GM15510 (cell line): ENCODE data around the gene UBE2E3.

Experiments
- POLR2A ChIP-seq: IDR thresholded peaks from 3 replicates; pipeline ENCODE4 v1.6.1; 2011; ENCODE audit warnings: borderline replicate concordance; ENCODE audit not compliant: insufficient read length; ENCODE audit errors: extremely low read depth

Gene UBE2E3

GRCh38 chr2:181074457-181074856, 94.1 kb downstream of the UBE2E3 start:
- no peak for TF ChIP-seq POLR2A

GRCh38 chr2:181076658-181077057, 96.3 kb downstream of the UBE2E3 start:
- TF ChIP-seq POLR2A = no peak

- no peak for TF ChIP-seq POLR2A
Observed at GRCh38 chr2:181077128-181077709, 96.8 kb downstream of the UBE2E3 start.

GRCh38 chr2:181083140-181083539, 102.7 kb downstream of the UBE2E3 start:
- no peak for TF ChIP-seq POLR2A

- no peak for TF ChIP-seq POLR2A
Observed at GRCh38 chr2:181085734-181086133, 105.3 kb downstream of the UBE2E3 start.

- no peak for TF ChIP-seq POLR2A
Observed at GRCh38 chr2:181095486-181095885, 115.1 kb downstream of the UBE2E3 start.

- no peak for TF ChIP-seq POLR2A
Observed at GRCh38 chr2:181103659-181104058, 123.3 kb downstream of the UBE2E3 start.

- TF ChIP-seq POLR2A = no peak
Observed at GRCh38 chr2:181104512-181105115, 124.2 kb downstream of the UBE2E3 start.

- no peak for TF ChIP-seq POLR2A
Observed at GRCh38 chr2:181105562-181105961, 125.2 kb downstream of the UBE2E3 start.

GRCh38 chr2:181106229-181106628, 125.8 kb downstream of the UBE2E3 start:
- TF ChIP-seq POLR2A = no peak

- no peak for TF ChIP-seq POLR2A
Observed at GRCh38 chr2:181106789-181107627, 126.6 kb downstream of the UBE2E3 start.

GRCh38 chr2:181107628-181107945, 127.2 kb downstream of the UBE2E3 start:
- TF ChIP-seq POLR2A = no peak

GRCh38 chr2:181111059-181111458, 130.7 kb downstream of the UBE2E3 start:
- no peak for TF ChIP-seq POLR2A

GRCh38 chr2:181112916-181113315, 132.5 kb downstream of the UBE2E3 start:
- no peak for TF ChIP-seq POLR2A
